ENCODE data around the gene UNC13A.

UNC13A gene

DNA sequence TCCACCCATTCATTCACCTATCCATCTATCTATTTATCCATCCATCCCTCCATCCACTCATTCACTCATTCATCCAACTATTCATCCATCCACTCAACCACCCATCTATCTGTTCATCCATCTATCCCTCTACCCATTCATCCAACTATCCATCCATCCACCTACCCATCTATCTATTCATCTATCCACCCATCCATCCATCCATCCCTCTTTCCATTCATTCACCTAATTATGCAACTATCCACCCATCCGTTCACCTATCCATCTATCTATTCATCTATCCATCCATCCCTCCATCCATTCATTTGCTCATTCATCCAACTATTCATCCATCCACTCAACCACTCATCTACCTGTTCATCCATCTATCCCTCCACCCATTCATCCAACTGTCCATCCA is 54.5 kb downstream of the UNC13A start:
- no peaks in the 10 kb centered on the region for H3K4me1 ChIP-seq (ENCODE audit: control insufficient read depth, insufficient read depth, low read length)
- H3K9me3 ChIP-seq (ENCODE audit: control insufficient read depth, insufficient read depth, low read length), result no peaks in the 10 kb centered on the region
- peaks cover 20% of the 10 kb centered on the region for H3K36me3 ChIP-seq (ENCODE audit: control insufficient read depth, insufficient read depth, low read length)
- H3K27me3 ChIP-seq (ENCODE audit: control insufficient read depth, insufficient read depth, low read length), result no peaks in the 10 kb centered on the region
- H3K4me3 ChIP-seq (ENCODE audit: low read depth, low read length), result no peak overlapping the region
- H3K9ac ChIP-seq (ENCODE audit: low read depth, low read length), result no peak overlapping the region

DNA sequence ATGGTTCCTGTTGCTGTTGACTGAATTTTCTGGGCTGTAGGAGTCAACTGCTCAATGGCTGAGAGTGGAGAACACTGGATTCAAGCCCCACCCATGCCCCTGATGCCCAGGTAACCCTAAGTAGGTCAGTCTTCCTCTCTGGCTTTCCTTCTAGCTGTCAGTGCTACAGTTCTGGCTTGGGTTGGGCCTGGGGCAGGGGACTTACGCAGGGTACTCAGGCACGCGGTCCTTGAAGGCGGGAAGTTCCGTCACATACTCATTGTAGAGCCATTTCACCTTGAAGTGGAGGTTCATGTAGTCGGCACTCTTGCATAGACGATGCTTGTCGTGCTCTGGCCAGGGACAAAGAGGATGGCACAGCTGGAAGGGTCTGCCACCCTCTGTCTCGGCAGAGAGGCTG is 55.6 kb downstream of the UNC13A start:
- Histone ChIP-seq H3K27me3 (ENCODE audit: control insufficient read depth, insufficient read depth, low read length) (no peaks in the 10 kb centered on the region), H3K9ac (ENCODE audit: low read depth, low read length) (no peak overlapping the region), H3K9me3 (ENCODE audit: control insufficient read depth, insufficient read depth, low read length) (no peaks in the 10 kb centered on the region), H3K4me1 (ENCODE audit: control insufficient read depth, insufficient read depth, low read length) (no peaks in the 10 kb centered on the region), H3K36me3 (ENCODE audit: control insufficient read depth, insufficient read depth, low read length) (peaks cover 23% of the 10 kb centered on the region), H3K4me3 (ENCODE audit: low read depth, low read length) (no peak overlapping the region)

DNA sequence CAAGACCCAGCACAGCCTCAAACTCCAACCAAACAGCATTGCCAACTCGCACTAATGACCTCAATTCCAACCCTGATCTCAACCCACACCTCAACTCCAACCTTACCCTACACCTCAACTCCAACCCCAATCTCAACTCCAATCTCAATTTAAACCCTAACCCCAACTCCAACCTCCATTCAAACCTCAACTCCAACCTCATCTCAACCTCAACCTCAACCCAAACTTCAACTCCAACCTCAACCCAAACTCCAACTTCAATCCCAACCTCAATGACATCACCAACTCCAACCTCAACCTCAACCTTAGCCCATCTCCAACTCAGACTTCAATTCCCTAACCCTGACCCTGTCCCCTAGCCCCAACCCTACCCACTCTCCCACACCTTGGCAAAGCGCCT is 58.4 kb downstream of the UNC13A start:
- H3K4me3 ChIP-seq (ENCODE audit: low read depth, low read length), result no peak overlapping the region
- H3K27me3 ChIP-seq (ENCODE audit: control insufficient read depth, insufficient read depth, low read length), result no peaks in the 10 kb centered on the region
- no peaks in the 10 kb centered on the region for H3K4me1 ChIP-seq (ENCODE audit: control insufficient read depth, insufficient read depth, low read length)
- peaks cover 30% of the 10 kb centered on the region for H3K36me3 ChIP-seq (ENCODE audit: control insufficient read depth, insufficient read depth, low read length)
- no peak overlapping the region for H3K9ac ChIP-seq (ENCODE audit: low read depth, low read length)
- H3K9me3 ChIP-seq (ENCODE audit: control insufficient read depth, insufficient read depth, low read length), result no peaks in the 10 kb centered on the region

DNA sequence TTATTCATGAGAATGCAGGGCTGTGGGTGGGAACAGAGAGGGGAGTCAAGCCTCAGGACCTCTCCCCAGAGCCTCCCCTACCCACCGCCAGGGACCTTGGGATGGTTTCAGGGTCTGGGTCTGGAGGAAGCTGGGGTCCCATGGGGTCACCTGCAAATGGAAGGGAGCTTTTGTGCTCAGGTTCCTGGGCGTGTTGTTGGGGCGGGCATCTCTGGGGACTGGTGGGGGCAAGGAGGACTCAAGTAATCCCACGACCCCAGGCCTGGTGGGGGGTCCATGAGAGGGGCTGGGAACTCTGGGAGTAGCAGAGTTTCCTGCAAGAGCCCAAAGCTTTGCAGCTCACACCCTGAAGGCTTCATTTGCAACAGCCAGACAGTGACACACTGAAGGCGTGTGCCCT is 60.2 kb downstream of the UNC13A start:
- Histone ChIP-seq H3K9ac (ENCODE audit: low read depth, low read length) (no peak overlapping the region), H3K9me3 (ENCODE audit: control insufficient read depth, insufficient read depth, low read length) (no peaks in the 10 kb centered on the region), H3K4me3 (ENCODE audit: low read depth, low read length) (no peak overlapping the region), H3K36me3 (ENCODE audit: control insufficient read depth, insufficient read depth, low read length) (peaks cover 35% of the 10 kb centered on the region), H3K27me3 (ENCODE audit: control insufficient read depth, insufficient read depth, low read length) (no peaks in the 10 kb centered on the region), H3K4me1 (ENCODE audit: control insufficient read depth, insufficient read depth, low read length) (no peaks in the 10 kb centered on the region)

DNA sequence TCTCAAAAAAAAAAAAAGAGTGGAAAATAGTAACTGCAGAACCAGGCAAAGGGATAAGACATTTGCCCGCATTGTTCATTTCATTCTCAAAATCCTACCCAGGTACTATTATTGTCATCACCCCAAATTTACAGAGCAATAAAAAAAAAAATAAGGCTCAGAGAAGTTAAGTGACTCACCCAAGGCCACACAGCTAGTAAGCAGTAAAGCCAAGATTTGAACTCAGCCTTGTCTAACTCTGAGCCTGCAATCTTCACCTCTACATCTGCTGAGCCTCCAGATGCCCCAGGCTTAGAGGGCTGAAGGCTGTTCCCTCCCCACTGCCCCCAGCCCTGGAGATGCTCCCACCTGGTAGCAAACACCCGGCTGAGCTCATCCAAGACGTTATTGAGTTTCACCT is 61.0 kb downstream of the UNC13A start:
- no peak overlapping the region for H3K9ac ChIP-seq (ENCODE audit: low read depth, low read length)
- H3K36me3 ChIP-seq (ENCODE audit: control insufficient read depth, insufficient read depth, low read length), result peaks cover 33% of the 10 kb centered on the region

DNA sequence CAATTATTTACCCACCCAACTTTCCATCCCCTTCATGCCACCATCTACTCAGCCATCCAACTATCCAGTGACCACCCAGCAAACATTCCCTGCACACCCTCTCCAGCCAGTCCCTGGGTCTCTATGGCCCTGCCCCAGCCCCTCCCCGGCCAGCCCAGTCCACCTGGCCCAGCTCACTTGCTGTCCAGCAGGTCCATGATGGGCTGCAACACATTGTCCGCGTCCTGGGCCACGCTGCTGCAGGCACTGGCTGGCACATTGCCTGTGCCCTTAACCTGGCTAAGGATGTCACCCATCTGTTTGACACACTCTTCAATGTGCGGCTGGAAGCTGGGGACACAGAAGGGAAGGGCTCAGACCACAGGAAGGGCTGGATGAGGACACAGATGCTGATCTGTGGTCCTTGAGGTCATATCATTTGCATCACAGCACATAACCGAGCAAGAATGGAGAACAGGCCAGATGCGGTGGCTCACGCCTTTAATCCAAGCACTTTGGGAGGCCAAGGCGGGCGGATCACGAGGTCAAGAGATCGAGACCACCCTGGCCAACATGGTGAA is 61.6 kb downstream of the UNC13A start:
- Histone ChIP-seq H3K27me3 (ENCODE audit: control insufficient read depth, insufficient read depth, low read length) (no peaks in the 10 kb centered on the region), H3K4me3 (ENCODE audit: low read depth, low read length) (no peak overlapping the region), H3K4me1 (ENCODE audit: control insufficient read depth, insufficient read depth, low read length) (no peaks in the 10 kb centered on the region), H3K9ac (ENCODE audit: low read depth, low read length) (no peak overlapping the region), H3K36me3 (ENCODE audit: control insufficient read depth, insufficient read depth, low read length) (peaks cover 33% of the 10 kb centered on the region), H3K9me3 (ENCODE audit: control insufficient read depth, insufficient read depth, low read length) (no peaks in the 10 kb centered on the region)

More for the DNA sequence above, 61.0 kb downstream of the UNC13A start:
- Histone ChIP-seq H3K4me3 (ENCODE audit: low read depth, low read length) (no peak overlapping the region), H3K4me1 (ENCODE audit: control insufficient read depth, insufficient read depth, low read length) (no peaks in the 10 kb centered on the region), H3K9me3 (ENCODE audit: control insufficient read depth, insufficient read depth, low read length) (no peaks in the 10 kb centered on the region), H3K27me3 (ENCODE audit: control insufficient read depth, insufficient read depth, low read length) (no peaks in the 10 kb centered on the region)

DNA sequence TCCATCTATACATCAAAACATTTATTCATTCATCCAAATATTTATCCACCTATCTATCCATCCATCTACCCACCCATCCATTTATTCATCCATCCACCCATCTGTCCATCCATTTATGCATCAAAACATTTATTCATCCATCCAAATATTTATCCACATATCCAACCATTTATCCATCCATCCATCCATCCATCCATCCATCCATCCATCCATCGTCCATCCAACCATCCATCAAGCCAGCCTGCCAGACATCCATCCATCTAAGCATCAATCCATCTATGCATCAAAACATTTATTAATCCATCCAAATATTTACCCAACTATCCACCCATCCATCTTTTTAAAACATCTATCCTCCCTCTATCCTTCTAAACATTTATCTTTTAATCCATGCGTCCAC is 62.2 kb downstream of the UNC13A start:
- no peak overlapping the region for H3K9ac ChIP-seq (ENCODE audit: low read depth, low read length)
- peaks cover 33% of the 10 kb centered on the region for H3K36me3 ChIP-seq (ENCODE audit: control insufficient read depth, insufficient read depth, low read length)
- H3K27me3 ChIP-seq (ENCODE audit: control insufficient read depth, insufficient read depth, low read length), result no peaks in the 10 kb centered on the region
- H3K4me1 ChIP-seq (ENCODE audit: control insufficient read depth, insufficient read depth, low read length), result no peaks in the 10 kb centered on the region
- H3K9me3 ChIP-seq (ENCODE audit: control insufficient read depth, insufficient read depth, low read length), result no peaks in the 10 kb centered on the region
- no peak overlapping the region for H3K4me3 ChIP-seq (ENCODE audit: low read depth, low read length)

DNA sequence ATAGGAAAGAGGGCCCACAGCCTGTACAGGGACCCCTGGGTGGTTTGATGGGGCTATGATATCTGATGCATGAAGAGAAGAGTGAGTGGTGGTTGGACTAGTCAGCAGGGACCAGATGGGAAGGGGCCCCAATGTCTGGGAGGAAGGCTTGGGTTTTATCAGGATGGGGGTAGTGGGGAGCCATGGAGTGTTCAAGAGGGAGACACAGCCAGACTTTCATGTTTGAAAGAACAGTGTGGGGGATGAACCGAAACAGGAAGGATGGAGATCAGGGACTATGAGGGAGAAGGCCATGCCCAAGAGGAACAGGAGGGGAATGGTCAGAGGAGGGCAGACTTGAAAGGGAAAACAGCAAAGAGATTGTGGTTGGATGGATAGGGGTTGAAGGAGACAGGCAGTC is 63.1 kb downstream of the UNC13A start:
- Histone ChIP-seq H3K36me3 (ENCODE audit: control insufficient read depth, insufficient read depth, low read length) (peaks cover 29% of the 10 kb centered on the region), H3K9me3 (ENCODE audit: control insufficient read depth, insufficient read depth, low read length) (no peaks in the 10 kb centered on the region)

DNA sequence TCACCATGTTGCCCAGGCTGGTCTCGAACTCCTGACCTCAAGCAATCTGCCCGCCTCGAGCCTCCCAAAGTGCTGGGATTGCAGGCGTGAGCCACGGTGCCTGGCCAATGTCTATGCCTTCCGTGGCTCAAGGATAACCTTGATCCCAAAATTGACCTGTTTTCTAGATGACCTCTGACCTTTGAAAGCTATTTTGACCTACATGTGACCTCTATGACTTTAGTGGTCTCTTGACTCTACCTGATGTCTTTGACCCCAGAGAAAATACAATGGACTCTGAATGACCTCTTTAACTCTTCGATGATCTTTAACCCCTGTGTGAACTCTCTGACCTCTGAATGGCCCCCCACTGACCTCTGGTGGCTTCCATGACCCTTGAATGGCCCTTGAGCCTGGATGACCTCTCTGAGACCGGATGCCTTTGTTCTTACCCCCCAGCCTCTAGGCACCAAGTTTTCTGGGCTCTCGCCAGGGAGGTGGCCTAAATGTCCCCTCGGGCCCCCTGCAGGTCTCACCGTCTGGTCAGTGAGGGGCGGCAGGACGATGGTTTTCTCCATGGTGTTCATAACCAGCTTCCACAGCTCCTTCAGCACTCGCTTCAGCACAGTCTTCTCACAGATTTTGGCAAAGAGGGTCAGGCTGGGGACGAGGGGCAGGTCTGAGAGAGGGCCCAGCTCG is 63.7 kb downstream of the UNC13A start:
- Histone ChIP-seq H3K36me3 (ENCODE audit: control insufficient read depth, insufficient read depth, low read length) (peaks cover 29% of the 10 kb centered on the region), H3K4me3 (ENCODE audit: low read depth, low read length) (no peak overlapping the region)

More for the DNA sequence above, 63.1 kb downstream of the UNC13A start:
- H3K9ac ChIP-seq (ENCODE audit: low read depth, low read length), result no peak overlapping the region
- no peaks in the 10 kb centered on the region for H3K27me3 ChIP-seq (ENCODE audit: control insufficient read depth, insufficient read depth, low read length)
- no peaks in the 10 kb centered on the region for H3K4me1 ChIP-seq (ENCODE audit: control insufficient read depth, insufficient read depth, low read length)
- H3K4me3 ChIP-seq (ENCODE audit: low read depth, low read length), result no peak overlapping the region

DNA sequence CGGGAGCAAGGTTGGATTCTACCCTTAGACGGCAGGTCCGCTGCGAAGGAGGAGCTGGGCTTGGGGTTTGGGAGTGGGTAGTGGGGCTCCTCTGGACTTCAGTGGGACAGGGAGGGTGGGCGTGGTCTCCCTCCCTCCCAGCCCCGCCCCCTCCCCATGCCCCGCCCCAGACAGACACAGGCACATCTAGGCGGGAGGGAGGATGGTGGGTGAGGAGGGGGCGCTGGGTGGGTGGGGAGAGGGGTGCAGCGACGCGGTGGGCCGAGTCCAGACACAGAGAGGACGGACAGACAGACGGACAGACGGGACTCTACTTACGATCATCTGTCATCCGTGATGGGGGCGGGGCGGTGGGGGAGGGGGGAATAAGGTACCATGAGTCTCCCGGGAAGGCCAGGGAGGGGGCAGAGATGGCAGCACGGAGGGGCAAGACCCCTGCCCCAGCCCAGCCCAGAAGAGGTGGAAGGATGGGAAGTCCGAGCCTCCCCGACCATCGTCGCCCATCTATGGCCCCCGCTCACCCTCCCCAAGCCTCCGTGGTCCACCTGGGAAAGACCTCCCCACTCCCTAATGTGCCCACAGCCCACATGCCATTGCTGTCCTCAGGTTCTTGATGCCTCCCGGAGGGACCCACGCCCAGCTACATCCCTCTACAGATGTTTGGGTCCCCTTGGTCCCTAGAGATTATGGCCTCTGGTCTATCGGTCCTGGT is 64.8 kb downstream of the UNC13A start:
- H3K9me3 ChIP-seq (ENCODE audit: control insufficient read depth, insufficient read depth, low read length), result no peaks in the 10 kb centered on the region
- H3K4me1 ChIP-seq (ENCODE audit: control insufficient read depth, insufficient read depth, low read length), result no peaks in the 10 kb centered on the region
- H3K9ac ChIP-seq (ENCODE audit: low read depth, low read length), result no peak overlapping the region
- H3K36me3 ChIP-seq (ENCODE audit: control insufficient read depth, insufficient read depth, low read length), result peaks cover 27% of the 10 kb centered on the region
- H3K27me3 ChIP-seq (ENCODE audit: control insufficient read depth, insufficient read depth, low read length), result no peaks in the 10 kb centered on the region
- H3K4me3 ChIP-seq (ENCODE audit: low read depth, low read length), result no peak overlapping the region

More for the DNA sequence above, 63.7 kb downstream of the UNC13A start:
- Histone ChIP-seq H3K27me3 (ENCODE audit: control insufficient read depth, insufficient read depth, low read length) (no peaks in the 10 kb centered on the region), H3K9me3 (ENCODE audit: control insufficient read depth, insufficient read depth, low read length) (no peaks in the 10 kb centered on the region), H3K4me1 (ENCODE audit: control insufficient read depth, insufficient read depth, low read length) (no peaks in the 10 kb centered on the region), H3K9ac (ENCODE audit: low read depth, low read length) (no peak overlapping the region)

DNA sequence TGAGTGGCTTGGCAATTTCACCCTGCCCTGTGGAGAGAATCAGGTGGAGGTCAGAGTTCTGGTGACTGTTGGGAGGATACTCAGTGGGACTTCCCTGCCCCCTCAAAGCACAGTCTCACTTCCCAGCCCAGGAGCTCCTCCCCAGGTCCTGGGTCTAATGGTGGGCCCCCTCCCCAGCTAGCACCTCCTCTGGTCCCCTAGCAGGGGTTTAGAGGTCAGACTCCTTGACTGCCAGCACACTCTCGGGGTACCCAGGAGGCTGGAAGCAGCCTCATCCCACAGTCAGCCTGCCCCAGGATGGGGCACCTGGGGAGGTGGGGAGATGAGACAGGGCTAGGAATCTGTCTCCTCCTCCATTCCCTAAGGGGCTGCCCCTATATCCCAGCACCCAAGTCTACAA is 67.5 kb downstream of the UNC13A start:
- peaks cover 17% of the 10 kb centered on the region for H3K36me3 ChIP-seq (ENCODE audit: control insufficient read depth, insufficient read depth, low read length)
- H3K27me3 ChIP-seq (ENCODE audit: control insufficient read depth, insufficient read depth, low read length), result no peaks in the 10 kb centered on the region
- no peaks in the 10 kb centered on the region for H3K9me3 ChIP-seq (ENCODE audit: control insufficient read depth, insufficient read depth, low read length)
- no peak overlapping the region for H3K9ac ChIP-seq (ENCODE audit: low read depth, low read length)
- H3K4me3 ChIP-seq (ENCODE audit: low read depth, low read length), result no peak overlapping the region
- H3K4me1 ChIP-seq (ENCODE audit: control insufficient read depth, insufficient read depth, low read length), result no peaks in the 10 kb centered on the region

DNA sequence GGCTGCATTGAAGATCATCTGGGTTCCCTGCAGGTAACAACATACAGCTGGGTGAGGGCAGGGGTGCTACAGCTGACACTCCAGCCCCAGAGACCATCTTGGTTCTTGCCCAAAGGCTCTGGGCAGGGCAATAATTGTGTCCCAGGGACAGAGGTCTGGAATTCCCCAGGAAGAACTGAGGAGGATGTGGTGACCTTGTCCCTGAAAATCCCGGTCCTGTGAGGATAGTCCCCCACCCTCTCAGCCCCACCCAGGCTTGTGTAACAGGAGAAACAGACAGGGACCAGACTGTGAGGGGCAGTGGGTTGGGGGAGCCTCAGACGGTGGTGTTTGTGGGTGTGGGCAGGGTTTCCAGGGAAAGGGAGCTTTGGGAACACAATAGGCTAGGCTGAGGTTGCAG is 69.2 kb downstream of the UNC13A start:
- peaks cover 13% of the 10 kb centered on the region for H3K36me3 ChIP-seq (ENCODE audit: control insufficient read depth, insufficient read depth, low read length)
- no peaks in the 10 kb centered on the region for H3K9me3 ChIP-seq (ENCODE audit: control insufficient read depth, insufficient read depth, low read length)
- no peak overlapping the region for H3K9ac ChIP-seq (ENCODE audit: low read depth, low read length)
- H3K4me3 ChIP-seq (ENCODE audit: low read depth, low read length), result no peak overlapping the region
- no peaks in the 10 kb centered on the region for H3K4me1 ChIP-seq (ENCODE audit: control insufficient read depth, insufficient read depth, low read length)
- H3K27me3 ChIP-seq (ENCODE audit: control insufficient read depth, insufficient read depth, low read length), result no peaks in the 10 kb centered on the region

Measured in iPS-15b (cell line).